Activated T-helper 17 cell treated with anti-CD3 and anti-CD28 coated beads, Interleukin-2, amount 50 U/mL, for 72 hours (primary cell): Measurements from ENCODE around the gene PRICKLE1. TPM values are rescaled to one million over a fixed set of nuclear protein-coding genes. Genes with fewer than 3 reads are reported as not detected.

ENCODE experiments used
- ATAC-seq: fragments of 150-1000 bp; cut with Tn5 transposase; replicated peaks from 2 replicates; pipeline ENCODE4 v1.10.0; 2021; ENCODE audit warnings: mild to moderate bottlenecking, moderate library complexity
- H3K27ac Mint-ChIP-seq: one replicate; pipeline ENCODE4 v1.8.0; 2022; ENCODE audit warnings: mixed read lengths
- H3K27me3 Mint-ChIP-seq: one replicate; pipeline ENCODE4 v1.8.0; 2022; ENCODE audit warnings: mixed read lengths
- H3K36me3 Mint-ChIP-seq: one replicate; pipeline ENCODE4 v1.8.0; 2022; ENCODE audit warnings: low read depth, mild to moderate bottlenecking, mixed read lengths
- H3K4me1 Mint-ChIP-seq: one replicate; pipeline ENCODE4 v1.8.0; 2022; ENCODE audit warnings: mixed read lengths
- H3K4me3 Mint-ChIP-seq: one replicate; pipeline ENCODE4 v1.8.0; 2022; ENCODE audit warnings: mild to moderate bottlenecking, mixed read lengths
- H3K9me3 Mint-ChIP-seq: one replicate; pipeline ENCODE4 v1.8.0; 2022; ENCODE audit warnings: mixed read lengths
- total RNA-seq, 2 donors: library from RNA; stranded (reverse); gene quantifications; one replicate each; pipeline ENCODE4 v1.2.3, GENCODE V29; 2022

The PRICKLE1 gene
- total RNA-seq, 2 donors from 2014 or later, result not detected

- Mint-ChIP-seq H3K4me3 (no peak overlapping the region), H3K9me3 (no peaks in the 10 kb centered on the region), H3K27me3 (peaks cover 3% of the 10 kb centered on the region), H3K27ac (no peak overlapping the region), H3K4me1 (no peaks in the 10 kb centered on the region), H3K36me3 (no peaks in the 10 kb centered on the region)
- ATAC-seq, result no peak
Observed at GRCh38 chr12:42507081-42507480, 82.5 kb downstream of the PRICKLE1 start.

DNA sequence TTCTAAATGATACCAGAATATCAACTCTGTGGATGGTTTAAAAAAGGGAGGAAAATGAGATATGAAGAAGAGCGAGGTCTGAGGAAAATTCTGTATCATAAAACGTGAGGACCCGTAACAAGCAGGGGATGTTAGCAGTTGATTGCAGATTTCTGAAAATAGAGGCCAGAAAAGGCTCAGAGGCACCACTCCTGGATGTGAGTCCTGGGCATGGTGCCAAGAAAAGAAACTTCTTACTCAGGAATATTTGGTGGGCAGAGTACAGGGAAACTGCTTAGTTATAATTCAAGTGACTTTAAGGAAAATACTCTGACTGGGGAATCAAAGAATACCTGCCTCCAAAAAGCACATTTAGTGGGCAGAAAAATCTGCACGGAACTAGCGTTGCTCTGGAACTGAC lies 85.5 kb downstream of the PRICKLE1 start:
- no peak for ATAC-seq
- Mint-ChIP-seq H3K9me3 (no peaks in the 10 kb centered on the region), H3K27ac (no peak overlapping the region), H3K4me1 (no peaks in the 10 kb centered on the region), H3K4me3 (no peak overlapping the region), H3K36me3 (no peaks in the 10 kb centered on the region), H3K27me3 (peaks cover 2% of the 10 kb centered on the region)

DNA sequence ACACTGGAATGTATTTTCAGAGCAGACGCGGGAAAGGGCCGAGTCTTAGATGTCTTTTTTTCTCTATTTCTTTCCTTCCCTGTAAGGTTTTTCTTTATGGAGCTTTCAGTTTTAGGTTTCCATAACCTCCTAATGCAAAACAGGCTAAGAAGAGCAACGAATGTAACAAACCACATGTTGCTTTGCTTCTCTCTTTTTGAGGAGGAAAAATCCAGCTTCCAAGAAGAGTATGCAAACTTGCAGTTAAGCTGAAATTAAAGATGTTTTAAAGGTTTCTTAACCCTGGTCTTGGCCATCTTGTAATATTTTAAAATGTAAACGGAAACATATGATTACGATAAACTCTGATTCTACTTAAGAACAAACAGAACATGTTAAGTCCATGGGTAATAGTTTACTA lies 86.9 kb downstream of the PRICKLE1 start:
- Mint-ChIP-seq H3K4me3 (no peak overlapping the region), H3K9me3 (no peaks in the 10 kb centered on the region), H3K27me3 (no peaks in the 10 kb centered on the region), H3K27ac (no peak overlapping the region), H3K36me3 (no peaks in the 10 kb centered on the region), H3K4me1 (no peaks in the 10 kb centered on the region)
- ATAC-seq, result no peak

DNA sequence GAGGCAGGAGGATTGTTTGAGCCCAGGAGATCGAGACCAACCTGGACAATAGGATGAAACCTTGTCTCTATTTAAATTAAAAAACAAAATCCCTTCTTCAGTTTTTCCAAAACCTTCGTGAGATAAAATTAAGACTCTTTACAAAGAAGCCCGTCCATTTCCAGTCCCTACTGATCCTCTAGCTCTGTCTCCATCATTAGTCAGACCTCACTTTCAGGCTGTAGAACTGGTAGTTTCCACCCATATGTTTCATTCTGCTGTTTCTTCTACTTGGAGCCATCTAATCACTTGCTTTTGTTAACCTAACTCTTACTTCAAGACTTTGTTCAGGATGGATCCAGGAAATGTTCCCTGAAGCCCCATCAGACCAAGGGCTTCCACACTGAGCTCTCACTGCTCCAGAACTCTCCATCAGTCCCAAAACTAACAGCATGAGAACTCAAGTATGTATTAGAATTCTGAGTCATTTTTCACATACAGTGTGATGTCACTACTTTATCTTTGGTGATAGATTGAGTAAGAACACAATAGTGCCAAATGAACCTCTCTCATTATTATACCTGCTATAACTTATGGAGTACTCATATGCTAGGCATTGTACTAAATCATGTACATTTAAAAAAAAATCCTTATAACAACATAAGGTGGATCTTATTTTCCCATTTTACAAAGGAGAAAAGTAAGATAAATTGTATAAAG lies 90.8 kb downstream of the PRICKLE1 start:
- Mint-ChIP-seq H3K27ac (no peak overlapping the region), H3K9me3 (no peaks in the 10 kb centered on the region), H3K4me1 (no peaks in the 10 kb centered on the region), H3K36me3 (no peaks in the 10 kb centered on the region), H3K4me3 (no peak overlapping the region), H3K27me3 (no peaks in the 10 kb centered on the region)
- ATAC-seq, result peak; percentile 62

DNA sequence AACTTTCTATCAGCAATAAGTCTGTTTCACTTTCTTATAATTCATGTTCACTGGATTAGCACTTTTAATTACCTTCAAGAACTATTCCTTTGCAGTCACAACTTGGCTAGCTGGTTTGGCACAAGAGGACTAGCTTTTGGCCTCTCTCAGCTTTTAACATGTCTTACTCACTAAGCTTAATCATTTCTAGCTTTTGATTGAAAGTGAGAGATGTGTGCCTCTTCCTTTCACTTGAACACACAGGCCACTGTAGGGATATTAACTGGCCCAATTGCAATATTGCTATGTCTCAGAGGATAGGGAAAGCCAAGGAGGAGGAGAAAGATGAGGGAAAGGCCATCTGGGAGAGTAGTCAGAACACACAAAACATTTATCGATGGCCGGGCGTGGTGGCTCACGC lies 92.7 kb downstream of the PRICKLE1 start:
- Mint-ChIP-seq H3K36me3 (no peaks in the 10 kb centered on the region), H3K9me3 (no peaks in the 10 kb centered on the region), H3K27ac (no peak overlapping the region), H3K27me3 (no peaks in the 10 kb centered on the region), H3K4me1 (no peaks in the 10 kb centered on the region), H3K4me3 (no peak overlapping the region)
- ATAC-seq, result no peak

- no peaks in the 10 kb centered on the region for H3K36me3 Mint-ChIP-seq
- H3K4me1 Mint-ChIP-seq, result no peaks in the 10 kb centered on the region
- H3K4me3 Mint-ChIP-seq, result no peak overlapping the region
- H3K27me3 Mint-ChIP-seq, result peaks cover 1% of the 10 kb centered on the region
- H3K9me3 Mint-ChIP-seq, result no peaks in the 10 kb centered on the region
- ATAC-seq, result no peak
- no peak overlapping the region for H3K27ac Mint-ChIP-seq
Observed at GRCh38 chr12:42495244-42495643, 94.3 kb downstream of the PRICKLE1 start.

DNA sequence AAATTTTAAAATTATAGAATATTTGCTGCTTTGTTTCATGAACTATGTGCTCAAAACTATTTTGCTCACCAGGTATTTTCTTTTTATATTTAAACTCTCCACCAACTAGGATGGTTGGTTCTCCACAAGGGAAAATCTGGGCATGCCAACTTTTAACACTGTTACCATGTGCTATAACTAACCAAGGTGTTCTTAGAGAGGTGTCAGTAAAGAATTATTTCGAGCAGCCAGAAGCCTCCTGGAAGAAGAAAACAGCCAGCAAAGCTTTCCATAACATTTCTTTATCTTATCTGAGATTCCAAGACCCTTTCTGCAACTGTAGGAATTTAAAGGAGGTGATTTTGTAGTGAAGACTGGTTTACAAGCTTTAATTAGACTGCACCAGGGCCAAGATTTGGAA lies 97.3 kb downstream of the PRICKLE1 start:
- H3K9me3 Mint-ChIP-seq, result no peaks in the 10 kb centered on the region
- H3K4me1 Mint-ChIP-seq, result no peaks in the 10 kb centered on the region
- H3K27ac Mint-ChIP-seq, result no peak overlapping the region
- ATAC-seq, result no peak
- peaks cover 16% of the 10 kb centered on the region for H3K27me3 Mint-ChIP-seq
- H3K4me3 Mint-ChIP-seq, result no peak overlapping the region
- no peaks in the 10 kb centered on the region for H3K36me3 Mint-ChIP-seq

DNA sequence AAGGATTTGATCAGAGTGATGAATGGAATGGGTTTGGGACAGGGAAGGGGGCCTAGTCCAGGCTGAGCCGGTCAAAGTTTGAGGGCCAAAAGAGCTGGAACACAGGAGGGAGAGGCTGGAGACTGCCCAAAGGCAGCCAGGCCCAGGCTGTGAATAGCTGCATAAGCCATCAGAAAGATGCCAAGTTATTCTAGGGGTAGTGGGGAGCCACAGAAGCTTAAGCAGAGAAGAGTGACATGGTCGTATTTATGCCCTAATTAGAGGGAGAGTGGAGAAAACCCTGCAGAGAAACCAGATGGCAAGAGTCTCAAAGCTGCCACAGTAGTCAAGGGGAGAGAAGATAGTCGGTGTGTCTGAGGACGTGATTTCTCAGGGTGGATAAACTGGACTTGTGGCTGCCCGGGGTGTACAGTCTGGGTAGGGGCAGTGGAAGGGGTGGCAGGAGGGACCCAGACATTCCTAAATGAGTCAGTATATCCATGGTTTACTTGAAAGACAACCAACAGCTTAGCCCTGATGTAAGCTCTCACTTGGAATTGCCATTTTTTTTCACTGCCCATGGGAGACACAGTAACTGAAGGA lies 99.2 kb downstream of the PRICKLE1 start:
- no peaks in the 10 kb centered on the region for H3K36me3 Mint-ChIP-seq
- H3K27me3 Mint-ChIP-seq, result peaks cover 27% of the 10 kb centered on the region
- no peak for ATAC-seq
- H3K4me3 Mint-ChIP-seq, result no peak overlapping the region
- no peaks in the 10 kb centered on the region for H3K4me1 Mint-ChIP-seq
- H3K27ac Mint-ChIP-seq, result no peak overlapping the region
- H3K9me3 Mint-ChIP-seq, result no peaks in the 10 kb centered on the region

DNA sequence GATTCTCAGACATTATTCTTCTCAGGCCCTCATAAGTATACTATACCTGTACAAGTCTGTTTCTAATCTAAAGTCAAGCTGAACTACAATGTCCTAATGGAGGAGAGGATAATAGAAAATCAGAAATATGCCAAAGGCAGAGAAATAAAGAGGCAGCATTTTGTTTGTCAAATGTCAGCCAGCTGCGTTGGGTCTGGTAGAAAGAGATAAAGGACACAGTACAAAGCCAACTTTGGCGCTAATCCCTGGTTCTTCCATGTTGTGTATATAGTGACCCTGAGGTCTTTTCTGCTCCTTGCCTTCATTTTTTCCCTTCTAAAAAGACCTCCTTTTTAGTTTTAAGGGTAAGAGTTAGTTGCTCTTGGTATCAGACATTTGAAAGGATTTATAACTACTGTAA lies 103.1 kb downstream of the PRICKLE1 start:
- Mint-ChIP-seq H3K36me3 (peaks cover 5% of the 10 kb centered on the region), H3K27me3 (peaks cover 42% of the 10 kb centered on the region), H3K4me1 (peaks cover 6% of the 10 kb centered on the region), H3K27ac (no peak overlapping the region), H3K4me3 (no peak overlapping the region), H3K9me3 (no peaks in the 10 kb centered on the region)
- no peak for ATAC-seq

- no peak for ATAC-seq
- Mint-ChIP-seq H3K4me3 (no peak overlapping the region), H3K4me1 (peaks cover 6% of the 10 kb centered on the region), H3K9me3 (no peaks in the 10 kb centered on the region), H3K27ac (no peak overlapping the region), H3K36me3 (peaks cover 5% of the 10 kb centered on the region), H3K27me3 (peaks cover 46% of the 10 kb centered on the region)
Observed at GRCh38 chr12:42485823-42486222, 103.7 kb downstream of the PRICKLE1 start.

DNA sequence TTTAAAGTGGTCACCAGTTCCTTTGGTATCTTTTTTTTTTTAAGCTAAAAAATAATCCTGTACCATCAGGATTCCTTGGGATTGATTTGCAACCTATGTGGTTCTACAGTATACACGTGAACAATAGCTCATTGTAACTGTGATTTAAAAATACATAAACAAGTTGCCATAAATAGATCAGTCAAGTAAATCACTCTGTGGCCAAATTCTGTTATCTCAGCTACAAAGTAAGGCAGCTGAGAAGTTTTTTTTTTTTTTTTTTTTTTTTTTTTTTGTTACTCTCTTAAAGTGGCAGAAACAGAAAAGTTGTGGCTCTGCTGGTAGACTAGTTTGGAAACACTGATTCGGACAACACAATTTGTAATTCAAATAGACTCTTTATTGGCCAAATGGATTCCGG lies 104.5 kb downstream of the PRICKLE1 start:
- H3K4me1 Mint-ChIP-seq, result peaks cover 6% of the 10 kb centered on the region
- peaks cover 5% of the 10 kb centered on the region for H3K36me3 Mint-ChIP-seq
- no peak overlapping the region for H3K27ac Mint-ChIP-seq
- H3K27me3 Mint-ChIP-seq, result peaks cover 47% of the 10 kb centered on the region
- ATAC-seq, result no peak
- H3K4me3 Mint-ChIP-seq, result no peak overlapping the region
- no peaks in the 10 kb centered on the region for H3K9me3 Mint-ChIP-seq

DNA sequence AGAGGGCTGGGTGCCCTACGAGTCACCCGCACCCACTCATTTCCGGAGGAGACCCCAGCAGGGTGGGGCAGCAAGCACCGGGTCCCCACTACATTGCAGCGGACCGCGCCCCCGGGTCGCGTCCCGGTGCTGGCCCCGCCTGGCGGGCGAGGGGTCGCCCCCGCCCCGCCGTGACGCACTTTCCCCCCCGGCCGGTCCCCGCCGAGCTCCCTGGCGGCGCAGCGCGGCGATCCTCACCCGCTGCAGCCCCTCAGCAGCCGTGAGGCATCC lies 106.1 kb downstream of the PRICKLE1 start:
- peak overlapping the region; percentile 80 for H3K4me3 Mint-ChIP-seq

GRCh38 chr12:42482748-42483520 lies 106.6 kb downstream of the PRICKLE1 start:
- no peaks in the 10 kb centered on the region for H3K9me3 Mint-ChIP-seq
- H3K36me3 Mint-ChIP-seq, result peaks cover 5% of the 10 kb centered on the region
- H3K27me3 Mint-ChIP-seq, result peaks cover 52% of the 10 kb centered on the region
- H3K27ac Mint-ChIP-seq, result no peak overlapping the region
- H3K4me1 Mint-ChIP-seq, result peaks cover 6% of the 10 kb centered on the region
- ATAC-seq, result peak; percentile 84
- peak overlapping the region; percentile 52 for H3K4me3 Mint-ChIP-seq

More for the DNA sequence above, 106.1 kb downstream of the PRICKLE1 start:
- peaks cover 6% of the 10 kb centered on the region for H3K4me1 Mint-ChIP-seq
- peaks cover 5% of the 10 kb centered on the region for H3K36me3 Mint-ChIP-seq
- H3K9me3 Mint-ChIP-seq, result no peaks in the 10 kb centered on the region
- ATAC-seq, result peak; percentile 42
- H3K27ac Mint-ChIP-seq, result no peak overlapping the region
- H3K27me3 Mint-ChIP-seq, result peaks cover 52% of the 10 kb centered on the region

- Mint-ChIP-seq H3K4me3 (peak overlapping the region; percentile 52), H3K27me3 (peaks cover 50% of the 10 kb centered on the region), H3K36me3 (peaks cover 5% of the 10 kb centered on the region), H3K27ac (no peak overlapping the region), H3K4me1 (peaks cover 6% of the 10 kb centered on the region), H3K9me3 (no peaks in the 10 kb centered on the region)
- ATAC-seq, result no peak
Observed at GRCh38 chr12:42482041-42482747, 107.4 kb downstream of the PRICKLE1 start.

DNA sequence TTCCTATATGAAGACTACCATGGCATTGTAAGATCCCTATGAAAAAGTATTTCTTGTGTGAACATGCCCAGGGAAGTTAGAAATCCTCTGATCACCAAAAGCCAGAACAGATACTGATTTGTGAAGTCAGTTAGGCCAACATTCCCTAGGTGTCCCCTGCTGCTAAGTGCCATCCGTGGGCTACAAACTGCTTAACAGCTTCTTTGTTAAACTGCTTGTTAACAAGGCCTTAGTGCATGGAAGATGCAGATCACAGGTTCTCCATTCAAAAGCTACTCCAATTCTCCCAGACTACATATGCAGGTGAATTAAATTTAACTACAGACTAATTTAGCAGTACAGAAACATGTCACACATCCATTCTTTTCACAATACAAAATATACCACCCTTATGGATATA lies 108.2 kb downstream of the PRICKLE1 start:
- ATAC-seq, result no peak
- Mint-ChIP-seq H3K4me1 (peaks cover 6% of the 10 kb centered on the region), H3K4me3 (no peak overlapping the region), H3K27ac (no peak overlapping the region), H3K9me3 (no peaks in the 10 kb centered on the region), H3K27me3 (peaks cover 48% of the 10 kb centered on the region), H3K36me3 (peaks cover 5% of the 10 kb centered on the region)
